ENCODE data around the gene EPN1.

The EPN1 gene

DNA sequence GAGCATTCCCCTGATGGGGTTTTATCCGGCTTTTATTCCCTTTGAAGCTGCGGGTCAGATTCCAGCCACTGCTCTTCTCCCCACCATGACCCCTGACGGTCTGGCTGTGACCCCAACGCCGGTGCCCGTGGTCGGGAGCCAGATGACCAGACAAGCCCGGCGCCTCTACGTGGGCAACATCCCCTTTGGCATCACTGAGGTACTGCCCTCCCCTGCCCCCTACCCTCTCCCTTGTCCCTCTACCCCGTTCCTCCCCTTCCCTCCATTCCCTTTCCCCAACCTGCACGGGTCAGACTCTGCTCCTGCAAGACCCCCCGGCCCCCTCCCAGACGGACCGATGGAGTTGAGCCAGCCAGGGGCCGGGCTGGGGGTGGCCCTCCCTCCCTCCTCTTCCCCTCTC, 14.0 kb upstream of the EPN1 start:
- no peak for DNase-seq (ENCODE audit: low read depth in 3 of 3)

DNA sequence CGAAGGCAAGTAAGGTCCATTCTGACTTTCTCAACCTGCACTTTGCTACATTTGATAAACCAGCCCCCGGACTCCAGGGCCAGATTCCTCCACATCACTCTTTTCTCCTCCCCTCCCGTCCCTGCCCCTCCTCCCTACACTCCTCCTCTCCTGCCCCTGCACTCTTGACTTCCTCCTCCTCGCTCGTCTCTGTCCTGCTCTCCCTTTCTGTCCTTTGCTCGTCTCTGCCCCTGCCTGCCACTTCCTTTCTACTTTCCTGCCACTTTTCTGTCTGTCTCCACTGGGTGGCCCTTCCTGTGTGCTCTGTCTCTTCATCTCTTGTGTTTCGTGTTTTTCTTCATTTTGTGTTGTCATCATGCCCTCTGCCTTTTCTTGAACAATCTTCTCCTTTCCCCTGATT, 13.2 kb upstream of the EPN1 start:
- DNase-seq (ENCODE audit: low read depth in 3 of 3): no peak

DNA sequence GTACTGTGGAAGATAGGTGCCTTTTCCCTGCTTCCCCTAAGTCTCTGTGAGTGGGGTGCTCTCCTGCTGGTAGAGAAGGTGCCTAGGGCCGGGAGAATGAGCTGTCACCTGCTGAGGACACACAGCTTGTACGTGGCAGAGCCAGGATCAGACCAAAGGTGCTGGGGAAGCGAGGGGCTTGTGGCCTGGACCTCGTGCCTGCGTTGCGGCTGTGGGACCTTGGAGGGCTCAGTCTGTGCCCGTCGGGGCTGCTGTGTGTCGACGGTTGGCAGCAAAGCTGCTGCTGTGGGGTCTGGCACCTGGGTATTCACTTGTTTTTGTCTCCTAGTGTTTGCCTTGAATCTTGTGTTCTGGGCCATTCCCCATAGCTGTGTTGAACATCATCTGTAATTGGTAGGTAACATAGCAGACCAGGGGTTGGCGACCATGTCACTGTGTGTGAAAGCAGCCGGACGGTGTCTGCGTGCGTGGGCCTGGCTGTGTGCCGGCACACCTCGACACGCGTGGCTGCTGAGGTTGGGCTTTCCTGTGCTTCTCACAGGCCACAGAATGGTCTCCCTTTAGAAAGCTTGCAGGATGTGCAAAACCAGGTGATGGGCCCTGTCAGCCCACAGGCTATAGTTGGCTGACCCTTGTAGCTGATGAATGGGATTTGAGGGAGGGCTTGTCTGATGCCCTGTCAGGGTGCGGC, 11.0 kb upstream of the EPN1 start:
- DNase-seq (ENCODE audit: low read depth in 3 of 3): no peak

DNA sequence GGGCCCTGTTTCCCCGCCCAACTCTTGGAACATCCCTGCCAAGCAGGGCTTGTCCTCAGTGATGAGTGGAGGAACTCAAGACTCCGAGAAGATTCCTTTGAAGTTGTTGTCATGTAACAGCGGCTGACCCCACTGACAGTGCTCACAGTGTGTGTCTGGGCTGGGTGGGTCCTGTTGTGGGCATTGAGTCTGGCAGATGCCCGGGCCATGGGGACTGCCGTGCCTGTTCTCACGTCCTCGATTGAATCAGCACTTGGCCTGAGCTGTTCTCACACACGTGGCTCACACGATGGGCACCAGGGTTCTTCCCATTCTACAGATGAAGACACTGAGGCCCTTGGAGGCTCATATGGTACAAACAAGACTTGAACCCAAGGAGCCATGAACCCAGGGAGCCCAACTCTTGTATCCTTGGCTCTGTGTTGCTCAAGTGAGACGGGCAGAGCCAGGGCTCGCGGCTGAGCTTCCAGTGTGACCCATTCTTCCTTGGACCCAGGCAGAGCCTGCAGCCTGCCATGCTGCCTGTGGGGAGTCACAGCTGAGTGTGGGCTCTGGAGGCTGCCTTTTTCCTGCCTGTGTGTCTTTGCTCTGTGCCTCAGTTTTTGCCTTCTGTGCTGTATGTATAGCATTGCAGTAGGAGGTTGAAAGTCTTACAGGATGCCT, 8.6 kb upstream of the EPN1 start:
- DNase-seq (ENCODE audit: low read depth in 3 of 3): no peak

DNA sequence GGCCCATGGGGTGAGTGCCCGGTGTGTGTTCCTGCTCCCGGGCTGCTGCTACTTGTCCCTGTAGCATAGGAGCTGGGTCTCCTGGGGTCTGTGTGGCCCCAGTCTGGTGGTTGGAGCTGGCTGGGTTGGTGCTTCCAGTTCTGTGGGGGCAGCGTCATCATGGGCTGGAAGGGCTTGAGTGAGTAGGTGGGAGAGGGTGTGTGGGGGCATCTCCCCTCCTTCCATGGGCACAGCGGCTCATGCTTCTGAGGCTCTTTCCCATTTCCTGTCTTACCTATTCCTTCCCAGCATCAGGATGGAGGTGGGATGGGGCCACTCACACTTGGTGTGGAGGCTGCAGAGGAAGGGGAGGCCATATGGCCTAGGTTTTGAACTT, 8.0 kb upstream of the EPN1 start:
- no peak for DNase-seq (ENCODE audit: low read depth in 3 of 3)

DNA sequence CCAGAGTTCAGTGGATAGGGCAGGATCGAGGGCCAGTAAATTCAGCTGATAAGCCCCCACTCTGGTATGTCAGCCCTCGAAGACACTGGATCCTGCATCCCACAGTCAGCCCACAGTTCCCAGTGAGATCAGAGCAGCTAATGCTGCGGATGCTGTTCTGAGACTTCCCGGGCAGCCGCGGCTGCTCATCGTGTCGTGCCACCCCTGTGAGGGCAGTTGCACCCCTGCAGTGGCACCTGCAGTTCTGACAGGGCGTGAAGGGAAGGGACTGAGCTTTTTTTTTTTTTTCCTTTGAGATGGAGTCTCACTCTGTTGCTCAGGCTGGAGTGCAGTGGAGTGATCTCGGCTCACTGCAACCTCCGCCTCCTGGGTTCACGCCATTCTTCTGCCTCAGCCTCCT, 7.5 kb upstream of the EPN1 start:
- DNase-seq (ENCODE audit: low read depth in 3 of 3): no peak

DNA sequence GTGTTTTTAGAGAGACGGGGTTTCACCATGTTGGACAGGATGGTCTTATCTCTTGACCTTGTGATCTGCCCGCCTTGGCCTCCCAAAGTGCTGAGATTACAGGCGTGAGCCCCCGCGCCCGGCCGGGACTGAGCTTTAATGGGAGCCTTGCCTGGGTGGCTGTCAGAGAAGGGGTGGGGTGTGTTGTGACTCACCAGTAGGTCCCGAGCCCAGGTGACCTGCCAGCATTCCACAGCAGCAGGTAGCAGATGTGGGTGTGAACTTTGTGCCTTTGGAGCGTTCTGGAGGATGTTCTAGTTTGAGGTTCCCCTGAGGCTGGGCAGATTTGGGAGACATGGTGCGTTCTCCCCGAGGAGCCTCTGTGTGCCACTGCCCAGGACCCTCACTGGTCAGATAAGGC, 7.1 kb upstream of the EPN1 start:
- no peak for DNase-seq (ENCODE audit: low read depth in 3 of 3)

DNA sequence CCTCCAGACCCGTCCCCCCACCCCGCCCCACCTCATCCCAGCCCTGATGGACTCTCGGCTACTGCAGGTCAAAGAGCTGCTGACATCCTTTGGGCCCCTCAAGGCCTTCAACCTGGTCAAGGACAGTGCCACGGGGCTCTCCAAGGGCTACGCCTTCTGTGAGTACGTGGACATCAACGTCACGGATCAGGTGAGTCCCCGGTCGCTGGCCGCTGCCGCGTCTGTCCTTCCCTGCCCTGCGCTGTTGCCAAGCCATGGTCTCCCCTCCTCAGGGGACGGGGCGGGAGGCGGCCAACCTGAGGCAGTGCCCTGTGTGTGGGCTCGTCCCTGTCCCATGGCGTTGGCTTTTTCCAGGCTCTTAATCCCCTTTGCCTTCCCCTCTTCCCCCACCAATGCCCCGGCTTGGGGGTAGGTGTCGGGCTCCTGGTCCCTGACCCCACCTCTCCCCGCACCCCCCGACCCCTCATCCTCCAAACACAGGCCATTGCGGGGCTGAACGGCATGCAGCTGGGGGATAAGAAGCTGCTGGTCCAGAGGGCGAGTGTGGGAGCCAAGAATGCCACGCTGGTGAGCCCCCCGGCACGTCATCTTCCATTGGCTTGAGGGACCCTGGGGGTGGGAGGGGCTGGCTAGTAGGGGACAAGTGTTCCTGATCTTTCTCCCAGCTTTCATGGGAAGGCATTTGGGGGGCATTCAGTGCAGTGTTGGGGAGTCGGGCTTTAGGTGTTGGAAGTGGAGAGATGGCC, 6.2 kb upstream of the EPN1 start:
- DNase-seq (ENCODE audit: low read depth in 3 of 3): no peak

DNA sequence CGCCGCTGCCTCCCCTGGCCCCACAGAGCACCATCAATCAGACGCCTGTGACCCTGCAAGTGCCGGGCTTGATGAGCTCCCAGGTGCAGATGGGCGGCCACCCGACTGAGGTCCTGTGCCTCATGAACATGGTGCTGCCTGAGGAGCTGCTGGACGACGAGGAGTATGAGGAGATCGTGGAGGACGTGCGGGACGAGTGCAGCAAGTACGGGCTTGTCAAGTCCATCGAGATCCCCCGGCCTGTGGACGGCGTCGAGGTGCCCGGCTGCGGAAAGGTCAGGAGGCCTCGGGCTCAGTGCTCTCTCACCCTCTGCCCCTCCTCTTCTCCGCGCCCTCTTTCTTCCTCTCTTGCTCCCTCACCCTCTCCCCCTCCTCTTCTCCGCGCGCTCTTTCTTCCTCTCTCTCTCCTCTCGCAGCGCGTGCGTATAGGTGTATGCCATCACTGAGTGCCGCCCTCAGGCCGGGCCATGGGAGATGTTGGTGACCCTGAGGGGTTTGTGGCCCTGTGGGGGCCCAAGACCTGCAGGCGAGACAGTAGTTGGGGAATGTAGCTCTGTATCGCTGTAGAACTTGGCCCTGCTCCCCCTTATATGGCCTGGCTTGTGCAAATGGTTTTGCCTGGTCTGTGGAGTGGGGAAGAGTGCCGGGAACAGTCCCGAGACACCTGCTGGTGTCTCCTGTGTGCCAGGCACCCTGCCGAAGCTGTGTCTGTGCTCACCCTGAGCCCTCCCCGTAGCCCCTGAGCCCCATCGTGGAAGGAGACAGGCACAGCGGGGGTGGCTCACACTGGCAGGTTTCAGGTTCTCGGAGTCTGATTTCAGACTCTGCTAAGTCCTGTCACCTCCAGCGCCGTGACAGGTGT, 5.4 kb upstream of the EPN1 start:
- no peak for DNase-seq (ENCODE audit: low read depth in 3 of 3)

DNA sequence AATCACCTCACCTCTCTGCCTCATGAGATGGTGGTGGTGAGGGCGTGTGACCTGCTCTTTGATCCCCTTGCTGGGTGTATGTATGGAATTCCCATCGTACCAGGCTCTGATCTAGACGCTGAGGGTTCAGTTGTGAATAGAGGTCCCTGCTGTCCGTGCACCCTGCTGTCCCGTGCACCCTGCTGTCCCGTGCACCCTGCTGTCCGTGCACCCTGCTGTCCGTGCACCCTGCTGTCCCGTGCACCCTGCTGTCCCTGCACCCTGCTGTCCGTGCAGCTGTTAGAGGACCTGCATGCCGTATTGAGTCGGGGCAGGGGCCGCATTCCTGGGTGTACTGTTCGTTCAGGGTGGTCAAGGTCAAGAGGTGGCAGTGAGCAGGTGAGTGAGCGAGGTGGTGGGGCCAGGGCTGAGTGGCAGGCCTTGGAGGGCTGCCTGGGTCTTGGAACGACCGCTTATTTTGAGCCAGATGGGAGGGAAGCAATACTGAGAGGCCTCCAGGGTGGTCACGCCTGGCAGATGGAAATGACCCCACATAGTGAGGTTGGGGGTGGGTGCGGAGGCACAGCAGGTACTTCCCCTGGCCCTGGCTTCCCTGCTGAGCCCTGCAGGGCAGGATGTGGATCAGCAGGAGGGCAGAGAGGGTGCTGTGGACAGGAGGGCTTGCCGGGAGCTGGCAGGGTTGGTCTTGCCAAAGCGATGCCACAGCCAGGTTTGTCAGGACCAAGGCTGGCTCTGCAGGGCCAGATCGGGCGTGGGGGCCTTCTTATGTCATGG, 4.6 kb upstream of the EPN1 start:
- no peak for DNase-seq (ENCODE audit: low read depth in 3 of 3)

DNA sequence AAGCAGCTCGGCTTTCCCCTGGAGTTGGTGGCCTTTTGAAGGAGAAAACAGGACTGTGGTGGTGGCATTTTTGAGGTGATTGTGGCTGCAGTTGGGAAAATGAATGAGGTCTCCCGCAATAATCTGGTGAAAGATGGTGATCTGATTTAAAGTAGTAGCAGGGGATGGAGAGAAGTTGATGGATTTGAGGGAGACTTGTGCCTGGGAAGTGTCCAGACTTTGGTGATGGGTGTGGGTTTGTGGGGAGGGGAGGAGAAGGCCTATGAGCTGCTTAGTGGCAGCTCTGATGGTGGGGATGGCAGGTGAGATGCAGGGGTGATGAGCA, 4.0 kb upstream of the EPN1 start:
- DNase-seq (ENCODE audit: low read depth in 3 of 3): no peak

DNA sequence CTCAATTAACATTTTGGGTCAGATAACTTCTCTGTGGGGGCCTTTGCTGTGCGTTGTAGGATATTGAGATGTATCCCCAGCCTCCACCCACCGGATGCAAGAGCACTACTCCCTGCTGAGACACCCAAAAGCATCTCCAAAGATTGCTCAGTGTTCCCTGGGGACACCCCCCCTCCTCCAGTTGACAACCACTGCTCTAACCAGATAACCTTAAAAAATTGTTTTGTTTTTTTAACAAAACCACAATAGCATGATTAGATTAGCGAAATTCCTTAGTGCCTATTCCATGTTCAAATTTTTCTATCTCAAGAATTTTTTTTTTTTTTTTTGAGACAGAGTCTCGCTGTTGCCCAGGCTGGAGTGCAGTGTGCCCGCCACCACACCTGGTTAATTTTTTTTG, 2.6 kb upstream of the EPN1 start:
- DNase-seq (ENCODE audit: low read depth in 3 of 3): no peak

DNA sequence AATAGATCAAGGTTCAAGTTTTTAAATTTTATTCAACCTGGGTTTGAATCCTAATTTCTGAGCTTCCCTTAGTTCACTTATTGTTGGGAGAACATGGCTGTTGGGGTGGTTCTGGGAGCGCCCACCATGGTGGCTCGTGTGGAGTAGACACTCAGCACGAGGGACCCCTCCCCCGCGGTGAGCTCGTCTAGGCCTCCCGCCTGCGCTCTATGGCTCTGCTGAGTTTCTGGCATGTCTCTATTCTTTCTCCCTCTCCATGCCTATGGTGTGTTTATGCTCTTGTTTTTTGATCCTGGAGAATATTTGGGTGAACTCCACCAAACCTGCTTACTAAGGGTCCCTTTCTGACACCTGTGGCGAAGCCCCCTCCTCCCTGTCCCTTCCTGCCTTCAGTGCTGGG, 1.6 kb upstream of the EPN1 start:
- DNase-seq (ENCODE audit: low read depth in 3 of 3): no peak

DNA sequence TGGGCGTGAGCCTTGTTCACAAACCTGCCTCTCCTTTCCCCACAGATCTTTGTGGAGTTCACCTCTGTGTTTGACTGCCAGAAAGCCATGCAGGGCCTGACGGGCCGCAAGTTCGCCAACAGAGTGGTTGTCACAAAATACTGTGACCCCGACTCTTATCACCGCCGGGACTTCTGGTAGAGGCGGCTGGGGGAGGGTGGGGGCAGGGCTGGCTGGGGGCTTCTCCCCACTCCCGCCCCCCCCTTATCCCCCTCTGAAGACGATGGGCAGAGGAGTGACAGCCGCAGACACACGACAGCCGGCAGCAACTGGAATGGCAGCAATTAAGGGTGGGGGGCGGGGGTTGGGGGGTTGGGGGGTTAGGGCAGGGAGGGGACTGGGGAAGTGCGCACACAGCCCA, 1.1 kb upstream of the EPN1 start:
- DNase-seq (ENCODE audit: low read depth in 3 of 3): no peak

DNA sequence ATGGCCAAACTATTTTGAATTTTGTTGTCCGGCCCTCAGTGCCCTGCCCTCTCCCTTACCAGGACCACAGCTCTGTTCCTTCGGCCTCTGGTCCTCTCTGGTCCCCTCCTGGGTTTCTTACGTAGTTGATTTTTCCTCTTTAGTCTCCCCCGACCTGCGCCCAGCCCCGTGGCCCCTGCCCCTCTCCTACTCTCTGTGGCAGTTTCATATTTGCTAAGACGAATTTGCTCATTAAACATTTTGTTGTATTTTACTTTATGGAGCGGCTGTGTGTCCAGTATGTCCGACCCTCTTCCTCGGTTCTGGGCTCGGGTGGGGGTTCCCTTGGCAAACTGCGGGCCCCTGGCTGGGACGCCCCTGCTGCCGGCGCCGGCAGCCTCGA, 576 bp upstream of the EPN1 start:
- no peak for DNase-seq (ENCODE audit: low read depth in 3 of 3)

DNA sequence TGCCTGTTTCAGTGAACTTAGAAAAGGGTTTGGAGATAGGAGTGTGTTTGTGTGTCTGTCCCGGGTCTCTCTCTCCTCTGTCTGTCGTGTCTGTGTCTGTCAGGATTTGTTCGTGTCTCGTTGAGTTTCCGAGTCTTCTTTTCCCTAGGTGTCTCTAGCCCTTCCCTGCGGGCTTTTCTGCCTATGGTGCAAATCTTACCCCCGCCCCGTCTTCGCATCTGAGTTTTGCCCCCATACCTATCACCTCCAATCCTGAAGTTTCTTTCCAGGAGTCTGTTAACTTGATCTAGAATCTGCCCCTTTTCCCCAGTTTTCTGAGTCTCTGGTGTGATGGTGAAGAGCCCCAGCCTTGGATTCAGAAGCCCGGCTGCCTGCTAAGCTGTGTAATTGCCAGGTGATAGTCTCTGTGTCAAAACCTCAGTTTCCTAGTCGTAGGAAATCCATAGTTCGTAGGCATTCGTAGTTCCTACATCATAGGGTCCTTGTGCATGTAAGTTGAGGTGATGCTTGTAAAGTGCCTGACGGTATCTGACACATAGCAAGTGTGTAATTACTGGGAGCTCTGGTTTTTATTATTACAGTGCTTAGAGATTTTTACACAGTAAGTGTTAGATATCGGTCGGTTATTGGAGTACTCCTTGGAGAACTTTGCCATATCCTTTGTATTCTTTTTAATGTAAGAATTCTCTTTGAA, 782 bp downstream of the EPN1 start:
- DNase-seq (ENCODE audit: low read depth in 3 of 3): no peak

DNA sequence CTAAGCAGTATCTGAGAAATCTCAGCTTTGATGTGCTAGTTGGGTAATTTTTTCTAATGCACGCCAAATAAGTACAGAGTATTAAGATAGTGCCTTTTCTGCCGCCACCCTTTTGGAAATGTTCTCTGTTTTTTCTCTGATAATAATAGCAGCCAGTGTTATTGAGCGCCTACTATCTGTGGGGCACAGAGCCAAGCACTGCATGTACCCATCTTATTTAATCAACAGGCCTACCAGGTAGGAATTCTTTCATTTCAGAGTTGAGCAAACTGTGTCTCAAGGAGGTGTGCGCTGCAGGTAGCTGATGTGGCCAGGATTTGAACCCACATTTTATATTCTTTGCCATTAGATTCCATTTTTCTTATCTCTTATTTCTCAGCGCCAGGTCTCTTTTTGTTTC, 1.4 kb downstream of the EPN1 start:
- DNase-seq (ENCODE audit: low read depth in 3 of 3): no peak

DNA sequence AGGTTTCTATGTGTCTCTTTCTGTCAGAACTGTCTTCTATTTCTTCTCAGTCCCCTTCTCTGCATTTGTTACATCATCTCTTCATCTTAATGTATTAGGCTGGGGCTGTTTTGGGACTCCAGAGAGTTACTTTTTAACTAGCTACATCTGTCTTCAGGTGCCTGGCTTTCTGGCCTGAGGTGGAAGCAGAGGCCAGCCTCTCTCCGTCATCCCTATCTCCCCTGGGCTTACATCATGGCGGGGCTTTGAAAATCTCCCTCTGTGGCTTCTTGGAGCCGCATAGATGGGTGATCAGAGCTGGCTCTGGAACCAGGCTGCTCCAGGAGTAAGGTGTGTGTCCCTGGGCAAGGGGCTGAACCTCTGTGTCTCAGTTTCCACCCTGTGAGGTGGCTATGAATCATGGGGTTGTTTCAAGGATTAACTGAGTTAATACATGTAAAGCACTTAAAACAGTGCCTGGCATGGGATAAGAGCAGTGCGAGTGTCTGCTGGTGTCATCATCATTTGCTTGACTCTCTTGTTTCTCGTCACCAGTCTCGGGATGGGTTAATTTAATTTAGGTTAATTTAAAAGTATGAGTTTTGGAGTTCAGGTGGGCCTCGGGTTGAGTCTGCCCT, 2.0 kb downstream of the EPN1 start:
- DNase-seq (ENCODE audit: low read depth in 3 of 3): no peak

DNA sequence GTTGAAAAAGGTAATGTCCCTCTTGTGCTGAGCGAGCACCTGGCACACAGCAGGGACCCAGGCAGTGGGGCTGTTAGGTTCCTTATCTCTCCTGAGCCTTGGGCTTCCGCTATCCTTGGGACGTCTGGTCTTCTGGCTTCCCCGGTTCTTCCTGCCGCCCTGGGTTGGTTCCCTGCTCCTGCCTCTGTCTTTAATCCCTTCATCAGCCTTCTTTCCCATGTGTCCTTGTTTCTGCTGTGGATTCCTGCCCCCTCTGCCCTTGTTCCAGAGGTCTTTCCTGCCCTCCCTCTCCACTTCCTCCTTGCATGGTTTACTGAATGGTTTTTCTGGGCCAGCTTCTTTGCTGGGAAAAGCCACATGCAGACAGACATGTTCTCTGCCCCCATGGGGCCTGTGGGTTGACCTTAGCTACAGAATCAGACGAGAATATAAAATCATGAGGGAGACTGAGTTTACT, 2.6 kb downstream of the EPN1 start:
- no peak for DNase-seq (ENCODE audit: low read depth in 3 of 3)

DNA sequence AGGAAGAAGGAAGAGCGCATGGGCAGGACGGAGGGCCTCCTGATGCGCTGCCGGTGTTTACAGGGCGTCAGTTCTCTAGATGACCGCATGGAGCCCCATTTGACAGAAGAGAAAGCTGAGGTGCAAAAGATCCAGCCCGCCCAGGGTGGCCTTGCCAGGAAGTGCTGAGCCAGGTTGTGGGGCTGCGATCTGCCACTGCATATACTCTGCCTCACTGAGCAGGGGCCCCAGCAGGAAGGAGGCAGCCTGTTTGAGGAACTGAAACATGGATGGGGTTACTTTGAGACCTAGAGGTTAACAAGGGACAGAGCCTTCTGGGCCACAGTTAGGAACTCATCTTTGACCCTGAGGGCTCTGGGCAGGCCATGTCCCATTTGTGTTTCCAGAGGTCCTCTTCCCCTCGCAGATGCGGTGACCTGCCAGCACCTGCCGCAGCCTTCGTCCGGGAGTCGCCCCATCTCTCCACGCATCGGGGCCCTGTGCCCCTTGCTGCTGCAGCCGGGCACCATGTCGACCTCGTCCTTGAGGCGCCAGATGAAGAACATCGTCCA, 3.2 kb downstream of the EPN1 start:
- no peak for DNase-seq (ENCODE audit: low read depth in 3 of 3)
